GM21381 (cell line): Measurements from ENCODE around the gene CPLANE2.
"Not testable (repeated sequence)": the region's sequence is repeated elsewhere in the genome, so short reads cannot be mapped to it uniquely, and the experiment has no call there.

ENCODE experiments used
- ATAC-seq: cut with Tn5 transposase; IDR thresholded peaks from one replicate; pipeline ENCODE4 v1.9.1; 2021; ENCODE audit warnings: mild to moderate bottlenecking, moderate library complexity; ENCODE audit not compliant: unreplicated experiment

CPLANE2 gene

DNA sequence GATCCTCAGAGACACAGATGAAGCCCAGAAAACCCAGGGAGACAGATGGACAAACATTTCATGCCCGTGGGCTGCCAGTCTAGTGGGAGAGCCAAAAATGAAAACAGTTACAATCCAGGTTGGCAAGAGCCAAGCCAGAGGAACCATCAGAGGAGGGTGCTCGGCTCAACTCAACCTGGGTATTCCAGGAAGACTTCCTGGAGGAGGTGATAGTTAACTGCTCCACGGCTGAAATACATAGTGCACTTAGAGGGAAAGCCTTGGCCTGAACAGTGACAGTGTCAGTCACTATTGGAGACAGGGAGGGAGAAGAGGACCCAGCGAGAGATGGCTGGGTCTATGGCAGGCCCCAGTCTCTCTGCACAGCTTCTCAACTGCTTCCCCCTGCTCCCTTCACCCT is 26.4 kb downstream of the CPLANE2 start:
- ATAC-seq: no peak

DNA sequence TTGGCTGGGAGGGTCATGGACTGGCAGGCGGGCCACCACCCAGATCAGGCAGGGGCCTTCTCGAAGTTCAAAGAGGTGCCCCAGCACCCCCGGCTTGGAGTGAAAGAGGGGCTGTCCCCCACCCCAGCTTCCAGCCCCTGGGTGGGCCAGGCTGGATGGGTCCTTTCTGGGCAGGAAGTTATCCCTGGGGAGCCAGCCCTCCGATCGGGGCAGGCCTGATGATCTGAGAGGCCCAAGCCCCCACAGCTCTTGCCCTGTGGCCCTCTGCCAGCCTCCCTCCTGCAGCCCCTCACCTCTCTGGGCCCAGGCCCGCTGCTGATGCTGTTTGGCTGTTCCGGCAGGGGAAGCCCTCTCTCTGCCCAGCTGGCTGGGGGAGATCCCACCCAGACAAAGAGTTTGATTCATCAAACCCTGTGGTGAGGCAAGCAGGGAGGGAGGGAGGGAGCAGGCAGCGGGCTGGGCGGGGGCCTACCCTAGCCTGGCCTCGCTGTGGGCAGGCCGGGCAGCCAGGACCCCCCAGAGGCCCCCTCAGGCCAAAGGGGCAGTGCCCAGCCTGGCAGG is 27.1 kb downstream of the CPLANE2 start:
- no peak for ATAC-seq

DNA sequence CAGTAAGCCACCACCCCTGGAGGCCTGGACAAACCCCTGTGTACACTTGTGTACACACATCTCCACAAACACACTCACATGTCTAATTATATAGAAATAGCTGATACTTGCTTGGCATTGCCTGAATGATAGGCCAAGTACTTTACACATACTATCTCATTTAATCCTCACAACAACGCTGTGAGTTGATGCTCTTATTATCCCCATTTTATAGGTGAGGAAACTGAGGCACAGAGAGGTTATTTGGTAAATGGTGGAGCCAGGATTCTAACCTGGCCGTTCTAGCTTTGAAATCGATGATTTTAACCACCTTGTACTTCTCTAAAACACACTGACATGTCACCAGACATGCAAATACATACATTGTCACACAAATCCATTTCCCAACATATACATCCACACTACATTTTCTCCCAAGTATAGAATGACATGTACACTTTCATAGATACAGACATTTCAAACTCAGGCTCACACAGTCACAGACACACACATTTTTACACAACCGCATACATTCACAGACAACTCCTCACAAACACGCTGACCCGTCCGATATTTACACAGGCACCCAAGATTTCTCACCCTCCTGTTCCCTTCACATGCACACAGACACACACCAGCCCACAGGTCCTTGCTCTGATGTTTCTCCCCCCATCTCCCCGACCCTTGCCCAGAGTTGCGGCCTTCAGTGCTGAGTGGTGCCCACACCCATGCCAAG is 27.7 kb downstream of the CPLANE2 start:
- ATAC-seq: no peak

DNA sequence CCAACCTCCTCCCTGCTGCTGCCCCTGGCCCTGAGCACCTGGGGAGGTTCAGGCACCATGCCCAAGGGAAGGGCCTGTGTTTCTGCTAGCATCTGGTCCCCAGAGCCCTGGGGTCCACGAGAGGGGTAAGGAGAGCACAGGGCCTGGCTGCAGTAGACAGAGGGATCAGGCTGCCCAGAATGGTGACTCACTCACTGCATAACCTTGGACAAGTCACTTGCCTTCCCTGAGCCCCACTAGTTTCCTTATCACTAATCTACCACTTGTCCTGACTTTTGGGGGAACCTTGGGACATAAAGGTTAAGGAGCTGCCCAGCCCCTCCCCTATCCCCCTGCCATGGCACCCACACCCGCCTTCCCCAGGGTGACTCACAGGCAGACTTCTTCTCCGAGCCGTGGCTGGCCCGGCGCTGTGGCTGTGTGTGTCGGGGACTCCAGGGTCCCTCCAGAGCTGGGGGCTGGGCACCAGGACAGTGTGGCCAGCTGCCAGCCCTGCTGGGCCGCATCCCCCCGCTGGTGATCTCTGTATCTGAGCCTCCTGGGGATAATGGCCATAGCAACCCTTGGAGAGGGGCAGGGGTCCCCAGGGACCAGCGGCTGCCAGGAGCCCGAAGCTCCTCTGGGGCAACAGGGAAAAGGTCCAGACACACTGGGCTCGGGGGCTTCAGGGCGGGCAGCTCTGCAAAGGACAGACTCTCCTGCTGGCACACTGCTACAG is 28.6 kb downstream of the CPLANE2 start:
- ATAC-seq: no peak

DNA sequence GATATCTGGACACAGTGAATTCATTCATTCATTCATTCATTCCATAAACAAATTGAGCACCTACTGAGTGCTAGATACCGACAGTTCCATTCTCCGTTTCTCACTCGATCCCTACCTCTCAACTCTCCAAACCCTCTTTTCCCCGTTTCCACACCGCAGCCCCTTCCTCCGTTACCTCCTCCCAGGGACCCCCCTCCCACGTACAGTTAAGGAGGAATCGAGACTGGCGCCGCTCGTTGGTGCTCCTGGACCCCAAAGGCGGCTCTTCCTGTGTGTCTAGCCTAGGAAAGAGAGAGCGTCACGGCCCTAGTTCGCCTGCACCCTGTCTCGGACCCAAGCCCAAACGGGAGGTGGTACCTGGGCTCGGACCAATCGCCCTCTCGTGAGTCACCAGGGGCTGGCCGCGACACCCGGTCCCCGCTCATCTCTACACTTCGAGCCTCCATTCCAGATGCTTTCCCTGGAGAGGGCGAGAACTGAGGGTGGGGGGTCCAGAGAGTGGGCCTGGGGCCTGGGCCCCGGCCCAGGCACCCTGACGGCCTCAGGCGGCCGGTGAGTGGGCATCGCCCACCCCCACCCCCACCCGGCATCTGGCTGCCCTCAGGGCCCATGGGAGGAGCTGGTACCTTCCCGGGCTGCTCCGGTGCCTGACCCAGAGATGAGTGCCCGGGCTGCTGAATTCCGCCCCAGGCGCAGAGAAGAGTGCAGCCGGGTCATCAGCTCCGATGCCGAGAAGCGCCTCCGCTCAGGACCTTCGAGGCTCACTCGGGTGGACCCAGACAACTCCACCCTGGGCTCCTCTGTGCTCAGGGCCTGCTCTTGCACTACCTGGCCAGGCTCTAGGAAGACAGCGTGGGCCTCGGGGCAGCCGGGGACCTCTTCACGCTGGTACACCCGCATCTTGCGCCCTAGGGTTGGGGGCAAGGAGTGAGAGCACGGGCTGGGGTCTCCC is 29.4 kb downstream of the CPLANE2 start:
- no peak for ATAC-seq

DNA sequence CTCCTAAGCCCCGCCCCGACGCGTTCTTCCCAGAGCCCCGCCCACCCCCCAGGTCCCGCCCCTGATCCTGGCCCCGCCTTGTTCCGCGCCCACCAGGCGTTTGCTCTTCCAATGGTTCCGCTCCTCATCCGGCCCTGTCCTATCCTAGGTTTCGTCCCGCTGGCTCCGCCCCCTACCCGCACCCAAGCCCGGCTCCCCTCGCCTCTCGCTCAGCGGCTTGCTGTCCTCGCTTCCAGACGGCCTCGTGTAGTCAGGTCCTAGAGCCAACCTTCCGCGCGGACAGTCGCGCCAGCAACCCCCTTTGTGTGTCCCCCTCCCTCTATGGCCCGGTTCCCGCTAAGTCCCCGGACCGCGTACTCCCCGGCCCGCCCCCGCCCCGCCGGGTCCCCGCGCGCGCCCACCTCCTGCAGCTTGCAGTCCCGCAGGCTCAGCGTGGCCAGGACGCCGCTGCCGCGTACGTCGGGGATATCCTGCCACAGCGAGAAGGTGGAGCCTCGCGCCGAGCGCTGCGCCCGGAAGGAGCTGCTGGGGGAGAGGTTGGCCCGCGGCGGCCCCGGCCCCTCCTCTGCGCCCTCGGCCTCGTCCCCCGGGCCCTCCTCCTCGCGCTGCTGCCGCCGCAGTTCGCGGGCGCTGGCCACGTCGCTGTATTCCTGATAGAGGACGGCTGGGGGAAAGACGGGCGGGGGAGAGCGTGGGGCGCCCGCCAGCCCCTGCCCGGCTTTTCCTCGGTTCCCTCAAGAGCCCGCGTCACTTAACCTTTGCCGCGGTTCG is 30.3 kb downstream of the CPLANE2 start:
- peak; percentile 85 for ATAC-seq

DNA sequence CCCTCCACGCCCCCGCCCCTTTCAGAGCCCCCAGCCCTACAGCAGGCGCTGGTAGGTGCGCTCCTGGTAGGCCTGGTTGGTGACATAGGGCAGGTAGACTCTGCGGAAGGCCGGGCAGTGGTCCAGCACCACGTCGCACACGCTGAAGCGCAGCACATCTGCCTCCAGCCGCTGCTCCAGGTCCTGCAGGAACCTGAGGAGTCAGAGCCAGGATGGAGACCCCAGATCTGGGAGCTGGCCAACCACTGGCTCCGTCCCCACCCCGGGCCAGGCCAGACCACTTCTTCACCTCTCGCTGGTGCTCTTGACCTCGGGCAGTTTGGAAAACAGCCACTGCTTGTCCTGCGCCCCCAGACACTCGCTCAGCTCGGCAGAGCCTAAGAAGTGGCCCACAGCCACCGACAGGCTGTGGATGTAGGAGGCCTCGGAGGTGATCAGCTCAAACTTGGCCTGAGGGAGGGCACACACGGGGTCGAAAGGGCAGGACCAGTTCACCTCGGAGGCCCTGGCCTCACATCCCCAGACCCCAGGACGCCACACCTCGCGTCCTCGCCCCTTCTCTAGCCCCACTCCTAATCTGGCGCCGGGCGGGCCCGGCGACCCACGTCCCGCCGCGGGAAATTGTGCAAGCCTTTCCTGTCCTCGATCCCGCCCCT is 31.0 kb downstream of the CPLANE2 start:
- no peak for ATAC-seq

DNA sequence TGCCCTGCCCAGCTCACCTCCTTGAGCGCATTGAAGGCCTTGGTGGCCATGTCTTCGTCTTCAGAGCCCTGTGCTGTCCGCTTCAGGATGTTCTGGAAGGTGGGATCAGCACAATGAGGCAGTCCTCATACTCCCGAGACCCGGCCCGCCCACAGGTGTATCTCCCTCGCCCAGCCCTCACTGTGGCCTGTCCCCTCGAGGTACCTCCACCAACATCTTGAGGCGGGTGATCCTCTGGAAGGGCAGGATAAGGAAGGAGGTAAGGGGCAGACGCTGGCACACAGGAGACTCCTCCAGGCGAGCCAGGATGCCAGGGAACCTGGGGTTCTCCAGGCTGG is 31.7 kb downstream of the CPLANE2 start:
- ATAC-seq: no peak

DNA sequence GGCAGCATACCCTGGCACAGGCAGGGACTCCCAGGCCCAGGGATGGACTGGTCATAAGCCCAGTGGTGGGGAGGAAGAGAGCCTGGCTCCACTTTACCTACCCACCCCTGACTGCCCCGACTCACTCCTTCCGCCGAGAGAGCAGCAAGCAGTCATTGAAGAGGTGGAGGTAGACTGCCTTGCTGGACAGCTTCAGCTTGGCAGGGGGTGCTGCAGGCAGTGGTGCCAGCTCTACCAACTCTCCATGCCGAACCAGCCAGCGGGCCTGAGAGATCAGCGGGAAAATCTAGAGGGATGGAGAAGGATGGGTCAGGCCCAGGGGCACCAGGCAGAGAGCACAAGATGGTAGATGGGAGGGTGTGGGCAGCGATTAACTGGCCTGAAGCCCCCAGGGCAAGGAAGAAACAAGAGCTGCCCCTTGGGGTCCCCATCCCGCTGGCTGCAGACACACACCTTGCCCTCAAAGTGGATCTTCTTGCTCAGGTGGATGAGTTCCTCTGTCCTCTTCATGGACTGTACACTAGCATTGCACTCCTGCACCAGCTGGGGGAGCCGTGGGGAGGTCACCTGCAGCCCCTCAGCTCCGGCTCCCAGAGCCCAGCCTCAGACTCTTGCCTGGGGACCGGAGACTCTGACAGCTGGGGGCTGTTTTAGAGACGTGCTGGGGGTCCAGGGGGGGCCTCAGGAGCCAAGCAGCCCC is 32.2 kb downstream of the CPLANE2 start:
- no peak for ATAC-seq

DNA sequence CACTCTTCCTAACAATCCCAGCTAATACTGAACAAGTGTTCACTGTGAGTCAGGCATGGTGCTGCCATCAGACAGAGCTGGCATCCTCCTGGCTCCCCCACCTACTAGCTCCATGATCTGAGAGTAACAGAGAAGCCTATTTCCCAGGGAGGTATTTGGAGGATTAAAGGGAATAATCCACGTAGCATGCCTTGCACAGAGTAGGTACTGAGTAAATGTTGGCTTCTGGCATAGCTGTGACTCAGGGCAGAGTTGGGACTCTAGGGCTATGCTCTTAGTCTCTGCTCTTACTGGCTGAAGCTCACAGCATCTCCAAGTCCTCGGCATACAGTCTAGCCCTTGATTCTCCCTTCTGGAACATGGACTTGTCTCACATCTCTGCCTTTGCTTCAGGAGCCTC is 32.8 kb downstream of the CPLANE2 start:
- ATAC-seq: no peak

DNA sequence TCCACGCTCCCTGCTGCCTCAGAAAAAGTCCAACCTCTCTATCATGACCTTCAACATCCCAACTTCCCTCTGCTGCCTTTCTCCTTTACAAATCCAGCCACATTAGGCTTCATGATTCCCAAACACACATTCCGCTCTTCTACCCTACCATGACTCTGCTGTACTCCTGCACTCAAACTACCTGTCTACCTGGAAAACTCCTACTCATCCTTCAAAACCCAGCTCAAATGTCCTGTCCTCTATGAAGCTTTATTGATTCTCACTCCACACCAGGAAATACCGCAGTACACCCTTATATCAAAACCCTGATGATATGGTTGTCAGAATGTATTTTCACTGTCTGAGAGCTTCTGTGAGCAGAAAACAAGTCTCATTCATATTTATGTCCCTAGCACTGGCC is 33.4 kb downstream of the CPLANE2 start:
- no peak for ATAC-seq

DNA sequence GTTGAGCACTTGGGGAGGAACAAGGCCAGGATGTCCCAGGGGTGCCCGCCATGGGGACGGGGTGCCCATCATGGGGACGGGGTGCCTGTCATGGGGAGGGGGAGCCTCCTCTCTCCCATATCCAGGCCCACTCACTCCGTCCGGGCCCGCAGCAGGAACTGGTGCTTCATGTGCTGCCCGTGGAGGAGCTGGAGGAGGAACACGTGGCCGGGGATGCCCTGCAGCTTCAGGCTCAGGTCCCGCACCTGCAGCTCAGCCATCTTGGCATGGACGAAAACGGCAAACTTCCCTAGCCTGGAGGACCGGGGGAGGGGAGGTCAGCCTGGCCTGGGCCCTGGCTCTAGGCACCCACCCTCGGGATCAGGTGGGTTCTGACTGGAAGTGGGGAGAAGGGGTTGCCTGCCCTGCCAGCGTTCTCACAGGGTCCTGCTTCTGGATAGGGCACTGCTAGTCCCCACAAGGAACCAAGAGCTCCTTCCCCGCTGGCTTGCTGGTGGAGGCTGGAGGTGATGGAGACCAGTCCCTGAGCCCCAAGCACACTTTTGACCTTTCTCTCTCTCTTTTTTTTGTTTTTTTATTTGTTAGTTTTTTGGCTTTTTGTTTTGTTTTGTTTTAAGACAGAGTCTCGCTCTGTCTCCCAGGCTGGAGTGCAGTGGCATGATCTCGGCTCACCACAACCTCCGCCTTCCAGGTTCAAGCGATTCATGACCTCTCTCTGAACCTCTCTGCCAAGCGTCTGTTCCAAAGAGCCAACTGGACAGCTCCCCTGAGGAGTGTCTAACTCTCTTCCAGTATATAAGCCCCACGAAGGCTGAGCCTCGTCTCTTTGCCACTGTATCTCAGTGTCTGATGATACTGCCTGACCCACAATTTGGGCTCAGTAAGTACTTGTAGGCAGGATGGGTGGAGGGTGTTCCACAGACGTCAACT is 34.4 kb downstream of the CPLANE2 start:
- ATAC-seq: no peak

DNA sequence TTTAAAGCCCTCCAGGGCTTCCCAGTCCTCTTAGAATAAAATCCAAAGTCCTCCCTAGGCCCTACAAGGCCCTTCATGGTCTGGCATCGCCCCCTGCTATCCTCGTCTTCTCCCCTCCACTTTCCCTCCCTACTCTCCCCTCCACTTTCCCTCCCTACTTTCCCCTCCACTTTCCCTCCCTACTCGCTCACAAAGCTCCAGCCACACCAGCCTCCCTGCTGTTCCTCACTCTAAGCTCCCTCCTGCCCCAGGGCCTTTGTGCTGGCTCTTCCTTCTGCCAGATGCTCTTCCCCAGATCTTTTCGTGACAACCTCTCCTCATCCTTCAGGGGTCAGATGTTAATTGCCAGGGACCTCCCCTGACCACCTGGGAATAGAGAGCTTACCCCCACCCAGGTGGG is 37.3 kb downstream of the CPLANE2 start:
- ATAC-seq: no peak

DNA sequence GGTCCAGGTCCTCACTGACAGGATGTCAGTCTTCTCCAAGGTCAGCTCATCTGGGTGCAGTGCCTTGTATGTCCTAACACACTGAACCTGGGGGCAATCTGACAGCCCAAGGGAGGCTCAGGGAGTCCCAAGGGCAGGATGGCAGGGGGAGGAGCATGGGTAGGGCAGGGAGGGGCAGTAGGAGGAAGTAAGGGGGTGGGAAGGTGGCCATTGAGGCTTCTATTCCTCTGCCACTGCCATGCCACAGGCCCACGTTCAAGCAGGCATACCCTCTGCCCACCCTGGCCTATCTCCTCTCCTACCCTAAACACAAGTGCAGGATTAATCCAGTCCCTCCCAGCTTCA is 37.9 kb downstream of the CPLANE2 start:
- no peak for ATAC-seq

DNA sequence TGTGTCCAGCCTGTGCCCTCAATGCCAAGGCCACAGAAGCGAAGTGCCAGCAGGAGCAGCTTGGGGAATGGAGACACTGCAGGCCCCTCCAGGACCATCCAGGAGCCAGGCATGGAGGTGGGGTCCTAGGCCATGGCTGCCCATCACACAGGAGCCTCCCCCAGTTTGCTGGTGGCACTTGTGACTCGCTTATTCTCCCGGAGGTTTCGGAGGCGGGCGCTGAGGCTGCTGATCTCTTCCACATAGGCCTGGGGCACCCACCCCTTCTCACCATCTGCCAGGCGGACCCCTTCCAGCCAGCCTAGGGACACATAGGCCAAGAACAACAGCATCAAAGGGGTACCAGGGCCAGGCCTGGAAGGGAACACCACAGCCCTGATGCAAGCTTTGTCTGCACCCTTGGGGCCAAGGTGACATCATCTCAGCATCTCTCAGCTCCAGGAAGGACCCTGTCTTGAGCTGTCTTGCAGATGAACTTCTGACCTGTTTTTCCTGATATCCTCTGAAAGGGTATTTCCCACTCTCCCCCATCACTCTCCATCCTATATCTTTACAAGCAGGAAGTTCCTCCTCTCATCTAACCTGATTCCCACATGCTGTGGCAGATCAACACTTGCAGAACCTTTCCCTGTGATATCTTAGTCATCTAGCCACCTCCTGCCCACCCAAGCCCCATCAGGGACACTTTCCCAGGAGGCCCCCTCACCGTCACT is 38.4 kb downstream of the CPLANE2 start:
- no peak for ATAC-seq

DNA sequence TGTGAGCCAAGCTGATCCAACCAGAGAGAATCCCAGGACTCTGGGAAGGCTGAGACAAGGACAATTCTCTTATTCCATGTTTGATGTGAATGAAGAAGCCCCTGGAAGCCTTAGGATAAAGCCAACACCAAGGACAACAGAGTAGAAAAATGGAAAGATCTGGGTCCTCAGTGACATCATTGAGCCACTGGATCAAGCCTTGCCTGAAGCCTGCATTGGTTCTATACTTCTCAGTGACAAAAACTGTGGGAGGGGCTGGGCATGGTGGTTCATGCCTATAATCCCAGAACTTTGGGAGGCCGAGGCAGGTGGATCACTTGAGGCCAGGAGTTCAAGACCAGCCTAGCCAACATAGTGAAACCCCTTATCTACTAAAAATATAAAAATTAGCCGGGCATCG is 40.1 kb downstream of the CPLANE2 start:
- no peak for ATAC-seq

DNA sequence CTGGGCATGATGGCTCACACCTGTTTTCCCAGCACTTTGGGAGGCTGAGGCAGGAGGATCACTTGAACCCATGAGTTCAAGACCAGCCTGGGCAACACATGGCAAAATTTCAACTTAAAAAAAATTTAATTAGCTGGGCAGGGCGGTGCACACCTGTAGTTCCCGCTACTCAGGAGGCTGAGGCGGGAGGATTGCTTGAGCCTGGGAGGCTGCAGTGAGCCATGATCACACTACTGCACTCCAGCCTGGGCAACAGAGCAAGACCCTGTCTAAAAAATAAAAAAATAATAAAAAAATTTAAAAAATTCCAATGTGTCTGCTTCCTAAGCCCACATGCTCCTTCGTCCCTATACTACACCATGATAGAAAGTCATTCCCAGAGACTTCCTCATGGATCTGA is 40.8 kb downstream of the CPLANE2 start:
- ATAC-seq: not testable (repeated sequence)

DNA sequence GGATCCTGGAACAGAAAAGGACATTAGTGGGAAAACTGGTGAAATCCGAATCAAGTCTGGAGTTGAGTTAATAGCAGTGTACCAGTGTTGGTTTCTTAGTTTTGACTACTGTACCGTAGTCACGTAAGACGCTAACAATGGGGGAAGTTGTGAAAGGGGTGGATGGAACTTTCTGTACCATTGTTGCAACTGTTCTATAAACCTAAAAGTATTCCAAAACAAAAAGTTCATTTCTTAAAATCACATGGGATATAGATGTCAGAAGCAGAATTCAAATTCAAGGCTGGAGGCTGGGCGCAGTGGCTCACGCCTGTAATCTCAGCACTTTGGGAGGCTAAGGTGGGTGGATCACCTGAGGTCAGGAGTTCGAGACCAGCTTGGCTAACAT is 41.5 kb downstream of the CPLANE2 start:
- no peak for ATAC-seq
